ENCODE measurements around the gene PABPC1L2B. TPM values are rescaled to one million over a fixed set of nuclear protein-coding genes. Genes with fewer than 3 reads are reported as not detected.
"Not testable (repeated sequence)": the region's sequence is repeated elsewhere in the genome, so short reads cannot be mapped to it uniquely, and the experiment has no call there.

Gene PABPC1L2B
- not detected for total RNA-seq

GRCh38 chrX:73002733-73003132 is at the start of gene PABPC1L2B:
TSS of gene PABPC1L2B (plus strand) at chrX:73002939. CDS start at chrX:73003643, 704 bp downstream.
- not testable (repeated sequence) for H3K4me1 ChIP-seq; H3K4me3 ChIP-seq; H3K27ac ChIP-seq; H3K9me3 ChIP-seq; H3K27me3 ChIP-seq; H3K36me3 ChIP-seq; DNase-seq (ENCODE audit: low spot score in 2 of 2)
- no CpG with 5 or more reads among the region's 44 CpGs for WGBS

GRCh38 chrX:72959971-72960370 is 42.8 kb upstream of the PABPC1L2B start:
- not testable (repeated sequence) for H3K36me3 ChIP-seq; DNase-seq (ENCODE audit: low spot score in 2 of 2); H3K9me3 ChIP-seq; H3K27me3 ChIP-seq; H3K4me3 ChIP-seq; H3K4me1 ChIP-seq; H3K27ac ChIP-seq
- WGBS: no CpG with 5 or more reads among the region's 9 CpGs

GRCh38 chrX:72971859-72972258 is 30.9 kb upstream of the PABPC1L2B start:
- not testable (repeated sequence) for H3K9me3 ChIP-seq; H3K4me3 ChIP-seq; H3K27ac ChIP-seq; DNase-seq (ENCODE audit: low spot score in 2 of 2); H3K27me3 ChIP-seq; H3K4me1 ChIP-seq; H3K36me3 ChIP-seq
- WGBS: no CpG with 5 or more reads among the region's 5 CpGs

GRCh38 chrX:72974885-72975284 is 27.9 kb upstream of the PABPC1L2B start:
- H3K4me3 ChIP-seq; H3K27me3 ChIP-seq; H3K27ac ChIP-seq; H3K9me3 ChIP-seq; H3K4me1 ChIP-seq; DNase-seq (ENCODE audit: low spot score in 2 of 2); H3K36me3 ChIP-seq: not testable (repeated sequence)
- WGBS: no CpG with 5 or more reads among the region's 7 CpGs

GRCh38 chrX:72980894-72981469 is 21.8 kb upstream of the PABPC1L2B start:
- not testable (repeated sequence) for H3K27ac ChIP-seq; H3K4me3 ChIP-seq; H3K27me3 ChIP-seq; DNase-seq (ENCODE audit: low spot score in 2 of 2); H3K9me3 ChIP-seq; H3K4me1 ChIP-seq; H3K36me3 ChIP-seq
- WGBS: 70% methylated on average over 5 of the region's 5 CpGs

- H3K36me3 ChIP-seq; H3K4me3 ChIP-seq; H3K27me3 ChIP-seq; H3K9me3 ChIP-seq; H3K4me1 ChIP-seq; DNase-seq (ENCODE audit: low spot score in 2 of 2); H3K27ac ChIP-seq: not testable (repeated sequence)
- WGBS: no CpG with 5 or more reads among the region's 19 CpGs
These were observed 1.3 kb downstream of the PABPC1L2B start for GRCh38 chrX:73004032-73004431.

GRCh38 chrX:73021361-73022092 is 18.8 kb downstream of the PABPC1L2B start:
- Histone ChIP-seq H3K36me3 (no peaks in the 10 kb centered on the region), H3K4me1 (no peaks in the 10 kb centered on the region), H3K4me3 (no peak overlapping the region), H3K27me3 (no peaks in the 10 kb centered on the region), H3K9me3 (no peaks in the 10 kb centered on the region), H3K27ac (no peak overlapping the region)
- DNase-seq (ENCODE audit: low spot score in 2 of 2): no peak
- no peak for TF ChIP-seq POLR2AphosphoS5 (IDR thresholded peaks at IDR 0.05)
- TF ChIP-seq CTCF (IDR thresholded peaks at IDR 0.05): no peak
- no peak for TF ChIP-seq POLR2A (IDR thresholded peaks at IDR 0.05)
- TF ChIP-seq EP300 (IDR thresholded peaks at IDR 0.05): no peak
- 89% methylated on average over 14 of the region's 30 CpGs for WGBS

- DNase-seq (ENCODE audit: low spot score in 2 of 2); H3K4me3 ChIP-seq; H3K9me3 ChIP-seq; H3K27ac ChIP-seq; H3K36me3 ChIP-seq; H3K4me1 ChIP-seq; H3K27me3 ChIP-seq: not testable (repeated sequence)
- WGBS: 89% methylated on average over 6 of the region's 12 CpGs
These were observed 19.3 kb downstream of the PABPC1L2B start for GRCh38 chrX:73022093-73022445.

GRCh38 chrX:73028876-73029275 is 26.1 kb downstream of the PABPC1L2B start:
- no peak for TF ChIP-seq POLR2AphosphoS5 (IDR thresholded peaks at IDR 0.05)
- no peak for TF ChIP-seq CTCF (IDR thresholded peaks at IDR 0.05)
- TF ChIP-seq EP300 (IDR thresholded peaks at IDR 0.05): no peak
- no peak for TF ChIP-seq POLR2A (IDR thresholded peaks at IDR 0.05)
- Histone ChIP-seq H3K4me3 (no peak overlapping the region), H3K27ac (no peak overlapping the region), H3K9me3 (no peaks in the 10 kb centered on the region), H3K4me1 (no peaks in the 10 kb centered on the region), H3K27me3 (no peaks in the 10 kb centered on the region), H3K36me3 (no peaks in the 10 kb centered on the region)
- WGBS: 93% methylated on average over 1 of the region's 1 CpG
- no peak for DNase-seq (ENCODE audit: low spot score in 2 of 2)

Measured in suprapubic skin (tissue), 4 donors.